DOHH2 (cell line): ENCODE measurements around the gene NDRG2.

Source experiments
- H3F3A ChIP-seq: fragments of 200-600 bp; sonication (generic), shearing (Covaris generic); 2 replicates; pipeline ENCODE4 v1.6.0; 2016; ENCODE audit warnings: antibody characterized with exemption, mild to moderate bottlenecking; ENCODE audit not compliant: control insufficient read depth, insufficient read depth
- H3K27ac ChIP-seq: fragments of 200-600 bp; sonication (generic); 2 replicates; pipeline ENCODE4 v1.5.1; 2014; ENCODE audit warnings: low read depth, mild to moderate bottlenecking, low read length, moderate library complexity
- H3K27me3 ChIP-seq: fragments of 200-600 bp; sonication (generic); 2 replicates; pipeline ENCODE4 v1.6.1; 2014; ENCODE audit warnings: mild to moderate bottlenecking, low read length, mixed read lengths; ENCODE audit not compliant: control insufficient read depth
- H3K36me3 ChIP-seq: fragments of 200-600 bp; sonication (generic); 2 replicates; pipeline ENCODE4 v1.6.1; 2014; ENCODE audit warnings: mild to moderate bottlenecking, low read length, moderate library complexity, mixed read lengths; ENCODE audit not compliant: control insufficient read depth
- H3K4me1 ChIP-seq: fragments of 200-600 bp; sonication (generic); 2 replicates; pipeline ENCODE4 v1.6.1; 2014; ENCODE audit warnings: mild to moderate bottlenecking, low read length, mixed read lengths; ENCODE audit not compliant: control insufficient read depth
- H3K4me2 ChIP-seq: fragments of 200-600 bp; sonication (generic); 2 replicates; pipeline ENCODE4 v1.6.0; 2014; ENCODE audit warnings: mild to moderate bottlenecking, low read length, moderate library complexity
- H3K4me3 ChIP-seq: fragments of 200-600 bp; sonication (generic); 2 replicates; pipeline ENCODE4 v1.5.1; 2014; ENCODE audit warnings: mild to moderate bottlenecking, low read length, mixed read lengths
- H3K79me2 ChIP-seq: fragments of 200-600 bp; sonication (generic); 2 replicates; pipeline ENCODE4 v1.6.1; 2014; ENCODE audit warnings: mild to moderate bottlenecking, low read length, mixed read lengths; ENCODE audit not compliant: control insufficient read depth
- H3K9me2 ChIP-seq: fragments of 200-600 bp; sonication (generic); replicated peaks from 2 replicates; pipeline ENCODE4 v1.6.1; 2014; ENCODE audit warnings: mild to moderate bottlenecking, low read length, mixed read lengths; ENCODE audit not compliant: control insufficient read depth
- H3K9me3 ChIP-seq: fragments of 200-600 bp; sonication (generic); 2 replicates; pipeline ENCODE4 v1.6.1; 2014; ENCODE audit warnings: antibody characterized with exemption, low read length, mixed read lengths; ENCODE audit not compliant: control insufficient read depth, insufficient read depth
- H4K20me1 ChIP-seq: fragments of 200-600 bp; sonication (generic); 2 replicates; pipeline ENCODE4 v1.6.0; 2014; ENCODE audit warnings: low read depth, mild to moderate bottlenecking, antibody characterized with exemption, low read length, moderate library complexity; ENCODE audit not compliant: control insufficient read depth, insufficient read depth
- EZH2phosphoT487 ChIP-seq: fragments of 200-600 bp; sonication (generic); IDR thresholded peaks from 2 replicates; pipeline ENCODE4 v1.6.1; 2017; ENCODE audit warnings: borderline replicate concordance, mild to moderate bottlenecking, antibody characterized with exemption, low read length, moderate library complexity, mixed read lengths
- TF ChIP-seq, protein P1 (sequence below): fragments of 200-600 bp; sonication (generic); IDR thresholded peaks from one replicate; pipeline ENCODE4 v1.5.1; 2014; ENCODE audit warnings: antibody characterized with exemption, mild to moderate bottlenecking, low read depth, low read length; ENCODE audit not compliant: poor library complexity, severe bottlenecking

The NDRG2 gene

DNA sequence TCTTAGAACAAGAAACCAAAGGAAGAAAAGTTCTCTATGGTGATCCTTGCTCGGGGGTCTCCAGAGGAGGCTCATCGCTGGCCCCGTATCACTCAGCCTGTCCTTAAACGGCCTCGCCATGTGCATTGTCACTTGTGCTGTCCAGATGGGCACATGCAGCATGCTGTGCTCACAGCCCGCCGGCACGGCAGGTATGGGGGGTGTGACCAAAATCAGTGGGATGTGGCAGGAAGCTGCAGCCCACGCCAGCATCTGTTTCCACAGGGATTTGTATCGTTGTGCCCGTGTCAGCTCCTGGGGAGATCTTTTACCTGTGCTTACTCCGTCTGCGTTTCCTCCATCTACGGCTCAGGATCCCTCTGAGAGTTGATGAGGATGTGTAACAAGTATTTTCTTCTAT is 28.3 kb downstream of the NDRG2 start:
- Histone ChIP-seq H3K4me1 (no peaks in the 10 kb centered on the region; the same call in 1 of the 2 replicates), H3K36me3 (peaks cover 54% of the 10 kb centered on the region), H3K79me2 (peaks cover 12% of the 10 kb centered on the region), H3K4me3 (no peak overlapping the region), H3K9me2 (no peaks in the 10 kb centered on the region), H3K27me3 (no peaks in the 10 kb centered on the region), H3K9me3 (no peaks in the 10 kb centered on the region), H3K27ac (no peak overlapping the region), H3F3A (no peaks in the 10 kb centered on the region), H3K4me2 (no peak overlapping the region), H4K20me1 (no peaks in the 10 kb centered on the region)
- TF ChIP-seq, protein P1, sequence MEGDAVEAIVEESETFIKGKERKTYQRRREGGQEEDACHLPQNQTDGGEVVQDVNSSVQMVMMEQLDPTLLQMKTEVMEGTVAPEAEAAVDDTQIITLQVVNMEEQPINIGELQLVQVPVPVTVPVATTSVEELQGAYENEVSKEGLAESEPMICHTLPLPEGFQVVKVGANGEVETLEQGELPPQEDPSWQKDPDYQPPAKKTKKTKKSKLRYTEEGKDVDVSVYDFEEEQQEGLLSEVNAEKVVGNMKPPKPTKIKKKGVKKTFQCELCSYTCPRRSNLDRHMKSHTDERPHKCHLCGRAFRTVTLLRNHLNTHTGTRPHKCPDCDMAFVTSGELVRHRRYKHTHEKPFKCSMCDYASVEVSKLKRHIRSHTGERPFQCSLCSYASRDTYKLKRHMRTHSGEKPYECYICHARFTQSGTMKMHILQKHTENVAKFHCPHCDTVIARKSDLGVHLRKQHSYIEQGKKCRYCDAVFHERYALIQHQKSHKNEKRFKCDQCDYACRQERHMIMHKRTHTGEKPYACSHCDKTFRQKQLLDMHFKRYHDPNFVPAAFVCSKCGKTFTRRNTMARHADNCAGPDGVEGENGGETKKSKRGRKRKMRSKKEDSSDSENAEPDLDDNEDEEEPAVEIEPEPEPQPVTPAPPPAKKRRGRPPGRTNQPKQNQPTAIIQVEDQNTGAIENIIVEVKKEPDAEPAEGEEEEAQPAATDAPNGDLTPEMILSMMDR: no peak
- TF ChIP-seq EZH2phosphoT487: no peak

DNA sequence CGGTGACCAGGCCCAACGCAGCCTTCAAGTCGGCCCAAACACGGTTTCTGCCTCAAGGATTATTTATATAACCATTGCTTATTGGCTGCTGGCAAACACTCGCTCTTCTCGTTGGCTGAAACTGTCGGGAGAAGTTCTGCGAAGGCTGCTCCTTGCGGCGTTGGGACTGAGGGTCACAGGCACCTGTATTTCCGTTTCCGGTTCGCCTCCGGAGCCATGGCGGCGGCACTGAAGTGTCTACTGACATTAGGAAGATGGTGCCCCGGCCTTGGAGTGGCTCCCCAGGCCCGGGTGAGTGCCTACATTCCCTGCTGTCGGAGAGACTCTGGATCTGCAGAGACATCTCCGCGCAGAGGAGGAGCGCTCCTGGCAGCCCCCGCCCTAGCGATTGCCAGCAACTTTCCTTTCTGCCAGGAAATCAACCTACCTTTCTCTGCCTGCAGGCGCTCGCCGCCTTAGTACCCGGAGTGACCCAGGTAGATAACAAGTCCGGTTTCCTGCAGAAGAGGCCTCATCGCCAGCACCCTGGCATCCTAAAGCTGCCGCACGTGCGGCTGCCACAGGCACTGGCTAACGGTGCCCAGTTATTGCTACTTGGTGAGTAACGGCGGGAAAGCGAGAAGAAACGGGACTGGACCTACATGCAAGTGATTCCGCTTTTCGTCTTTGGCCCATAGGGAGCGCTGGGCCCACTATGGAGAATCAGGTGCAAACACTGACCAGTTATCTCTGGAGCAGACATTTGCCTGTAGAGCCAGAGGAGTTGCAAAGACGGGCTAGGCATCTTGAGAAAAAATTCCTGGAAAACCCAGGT is 34.9 kb downstream of the NDRG2 start, which contains the start of gene METTL17:
TSS of gene METTL17 (plus strand) at position 194 of the 814 bp plus-strand sequence. CDS start at position 217, 23 bp downstream.
- H3K4me1 ChIP-seq: peaks cover 21% of the 10 kb centered on the region
- no peaks in the 10 kb centered on the region for H3K9me2 ChIP-seq
- TF ChIP-seq, protein P1: peak; percentile 61
- no peak for TF ChIP-seq EZH2phosphoT487
- 0 out of 2 replicates have a peak, but pooled peaks cover 5% of the 10 kb centered on the region for H4K20me1 ChIP-seq
- no peaks in the 10 kb centered on the region for H3F3A ChIP-seq
- H3K27me3 ChIP-seq: no peaks in the 10 kb centered on the region
- H3K27ac ChIP-seq: peak within 1 kb of the TSS; percentile 53
- H3K4me2 ChIP-seq: peak within 1 kb of the TSS; percentile 80
- H3K4me3 ChIP-seq: peak within 1 kb of the TSS; percentile 95
- peaks cover 40% of the 10 kb centered on the region for H3K36me3 ChIP-seq
- no peaks in the 10 kb centered on the region for H3K9me3 ChIP-seq
- H3K79me2 ChIP-seq: peaks cover 32% of the 10 kb centered on the region

DNA sequence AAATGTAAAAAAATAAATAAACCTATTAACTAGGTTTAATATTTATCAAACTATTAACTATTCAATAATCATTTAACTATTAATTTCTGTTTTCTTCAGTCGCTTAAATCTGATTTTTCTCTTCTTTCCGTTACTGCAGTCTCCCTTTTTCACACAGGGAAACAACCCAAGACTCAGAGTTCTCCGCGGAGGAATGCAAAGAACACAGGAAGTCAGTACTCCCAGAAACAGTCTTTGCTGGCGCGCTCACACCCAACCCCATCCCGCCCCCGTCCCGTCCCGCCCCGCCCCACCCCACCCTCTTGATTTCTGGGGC is 35.4 kb downstream of the NDRG2 start:
- H3K9me2 ChIP-seq: no peaks in the 10 kb centered on the region
- peak overlapping the region; percentile 95 for H3K4me3 ChIP-seq
- TF ChIP-seq EZH2phosphoT487: no peak
- TF ChIP-seq, protein P1: no peak
- peaks cover 35% of the 10 kb centered on the region for H3K36me3 ChIP-seq
- H4K20me1 ChIP-seq: 0 out of 2 replicates have a peak, but pooled peaks cover 5% of the 10 kb centered on the region
- H3K9me3 ChIP-seq: no peaks in the 10 kb centered on the region
- H3K27ac ChIP-seq: peak overlapping the region; percentile 18; the same call in 1 of the 2 replicates
- peaks cover 32% of the 10 kb centered on the region for H3K79me2 ChIP-seq
- H3K4me1 ChIP-seq: peaks cover 21% of the 10 kb centered on the region
- H3K27me3 ChIP-seq: no peaks in the 10 kb centered on the region
- no peaks in the 10 kb centered on the region for H3F3A ChIP-seq
- peak overlapping the region; percentile 80 for H3K4me2 ChIP-seq
